ENCODE results near the gene PDK2.

DNA sequence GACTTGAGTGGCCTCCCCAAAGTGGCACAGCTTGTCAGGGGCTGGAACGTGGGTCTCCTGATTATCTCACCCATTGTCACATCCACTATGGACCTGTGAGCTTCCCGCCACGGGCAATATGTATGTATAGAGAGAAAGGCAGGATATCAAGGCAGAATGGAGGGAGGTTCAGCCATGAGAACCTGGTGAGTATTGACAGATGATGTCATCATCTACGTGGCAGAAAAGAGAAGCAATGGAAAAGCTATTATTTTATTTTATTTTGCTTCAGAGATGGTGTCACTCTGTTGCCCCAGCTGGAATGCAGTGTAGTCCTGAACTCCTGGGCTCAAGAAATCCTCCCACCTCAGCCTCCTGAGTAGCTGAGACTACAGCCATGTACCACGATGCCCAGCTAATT is 13.4 kb upstream of the PDK2 start:
- TF ChIP-seq POLR2A (IDR thresholded peaks at IDR 0.05; ENCODE audit: low read length) (no peak), GATA1 (IDR thresholded peaks at IDR 0.05; ENCODE audit: low read depth, low read length) (no peak)

Measured in erythroblast (primary cell).